Measurements from ENCODE around the gene SKP1. TPM values are rescaled to one million over a fixed set of nuclear protein-coding genes. Genes with fewer than 3 reads are reported as not detected.

Gene SKP1
- total and polyA plus RNA-seq, 9 of the 15 experiments (the other 6 are each of a cell fraction or from before 2014, with no cell fraction given): 301 to 2,109 (median 639) TPM

DNA sequence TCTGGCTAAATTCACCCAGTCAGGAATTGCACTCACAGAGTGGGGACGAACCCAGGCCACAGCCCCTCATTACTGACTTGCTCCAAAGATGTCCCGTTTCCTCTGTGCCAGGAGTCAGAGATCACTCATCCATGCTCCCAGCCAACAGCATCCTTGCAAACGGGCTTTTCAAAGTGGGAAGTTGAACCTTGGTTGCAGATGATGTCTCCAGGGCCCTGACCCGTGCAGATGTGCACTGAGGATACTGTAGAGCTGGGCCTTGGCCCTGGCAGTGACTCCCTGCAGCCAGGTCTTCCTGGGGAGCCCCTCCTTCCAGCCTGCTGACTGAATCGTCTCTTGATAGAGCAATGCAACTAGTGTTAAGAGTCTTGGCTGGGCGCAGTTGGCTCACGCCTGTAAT is 40.0 kb downstream of the SKP1 start:
- ChIA-PET POLR2A (no interaction called here), CTCF (ENCODE audit: low intra/inter-chr PET ratio) (interaction anchor here (0.6 kb wide), 1 partner anchor 647 kb away, joined by 3 read pairs; no protein-coding TSS in a partner anchor)
- peaks cover 11% of the 10 kb centered on the region for H3K9me1 ChIP-seq (ENCODE audit: control insufficient read depth, insufficient read depth, low read length)
- H3K9ac ChIP-seq (ENCODE audit: insufficient read depth in 1 of 2, low read depth in 2 of 2, low read length in 2 of 2): peak overlapping the region in 1 of 2 experiments; percentile 39; a peak in 1 of 4 replicates
- H4K20me1 ChIP-seq (replicated peaks; ENCODE audit: control insufficient read depth, insufficient read depth, low read length): peaks cover 24% of the 10 kb centered on the region
- peaks cover 73% of the 10 kb centered on the region; the same call in 2 of the 3 replicates for H3K36me3 ChIP-seq (ENCODE audit: control insufficient read depth, insufficient read depth, low read length)
- H3K4me1 ChIP-seq (replicated peaks in 1 of 2; ENCODE audit: control insufficient read depth in 2 of 2, insufficient read depth in 2 of 2, low read length in 2 of 2): peaks cover 10 to 30% of the 10 kb centered on the region in 2 experiments; a peak in 4 of 5 replicates
- H3K79me2 ChIP-seq (ENCODE audit: control insufficient read depth, insufficient read depth, low read length): peaks cover 18% of the 10 kb centered on the region; the same call in 2 of the 3 replicates
- FAIRE-seq (no peak), DNase-seq (ENCODE audit: extremely low read depth in 1 of 4, low spot score in 3 of 4) (no peak), ATAC-seq (no peak)
- no peak overlapping the region for H3K4me2 ChIP-seq (ENCODE audit: insufficient read depth, low read length)
- H3K27ac ChIP-seq (ENCODE audit: extremely low read depth, low read depth, low read length): no peak overlapping the region
- H2AFZ ChIP-seq (ENCODE audit: low read depth, low read length): no peak overlapping the region
- no peak overlapping the region for H3K4me3 ChIP-seq
- WGBS (ENCODE audit: insufficient coverage, low coverage, missing lambda C conversion rate): 79% methylated on average over 7 of the region's 7 CpGs
- H3K27me3 ChIP-seq (ENCODE audit: control insufficient read depth in 2 of 2, insufficient read depth in 2 of 2, low read length in 2 of 2): no peaks in the 10 kb centered on the region
- BruUV-seq (replicated peaks): no TSS peak
- intact Hi-C loops (cut with micrococcal nuclease): no loop called here
- TF ChIP-seq SMAD3 (CRISPR knock-in tag; conservative IDR thresholded peaks at IDR 0.05) (no peak), ZSCAN32 (CRISPR knock-in tag; IDR thresholded peaks at IDR 0.05) (no peak), ZNF140 (CRISPR knock-in tag; IDR thresholded peaks at IDR 0.05) (no peak), TARDBP (IDR thresholded peaks at IDR 0.05) (no peak), TRIM28 (IDR thresholded peaks at IDR 0.05) (no peak), NFE2 (IDR thresholded peaks at IDR 0.05; ENCODE audit: low read depth) (no peak)
- TF ChIP-seq, protein P1, sequence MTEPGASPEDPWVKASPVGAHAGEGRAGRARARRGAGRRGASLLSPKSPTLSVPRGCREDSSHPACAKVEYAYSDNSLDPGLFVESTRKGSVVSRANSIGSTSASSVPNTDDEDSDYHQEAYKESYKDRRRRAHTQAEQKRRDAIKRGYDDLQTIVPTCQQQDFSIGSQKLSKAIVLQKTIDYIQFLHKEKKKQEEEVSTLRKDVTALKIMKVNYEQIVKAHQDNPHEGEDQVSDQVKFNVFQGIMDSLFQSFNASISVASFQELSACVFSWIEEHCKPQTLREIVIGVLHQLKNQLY (CRISPR knock-in tag; conservative IDR thresholded peaks at IDR 0.05): no peak
- TF ChIP-seq, protein P2, sequence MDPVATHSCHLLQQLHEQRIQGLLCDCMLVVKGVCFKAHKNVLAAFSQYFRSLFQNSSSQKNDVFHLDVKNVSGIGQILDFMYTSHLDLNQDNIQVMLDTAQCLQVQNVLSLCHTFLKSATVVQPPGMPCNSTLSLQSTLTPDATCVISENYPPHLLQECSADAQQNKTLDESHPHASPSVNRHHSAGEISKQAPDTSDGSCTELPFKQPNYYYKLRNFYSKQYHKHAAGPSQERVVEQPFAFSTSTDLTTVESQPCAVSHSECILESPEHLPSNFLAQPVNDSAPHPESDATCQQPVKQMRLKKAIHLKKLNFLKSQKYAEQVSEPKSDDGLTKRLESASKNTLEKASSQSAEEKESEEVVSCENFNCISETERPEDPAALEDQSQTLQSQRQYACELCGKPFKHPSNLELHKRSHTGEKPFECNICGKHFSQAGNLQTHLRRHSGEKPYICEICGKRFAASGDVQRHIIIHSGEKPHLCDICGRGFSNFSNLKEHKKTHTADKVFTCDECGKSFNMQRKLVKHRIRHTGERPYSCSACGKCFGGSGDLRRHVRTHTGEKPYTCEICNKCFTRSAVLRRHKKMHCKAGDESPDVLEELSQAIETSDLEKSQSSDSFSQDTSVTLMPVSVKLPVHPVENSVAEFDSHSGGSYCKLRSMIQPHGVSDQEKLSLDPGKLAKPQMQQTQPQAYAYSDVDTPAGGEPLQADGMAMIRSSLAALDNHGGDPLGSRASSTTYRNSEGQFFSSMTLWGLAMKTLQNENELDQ (CRISPR knock-in tag; IDR thresholded peaks at IDR 0.05; ENCODE audit: borderline replicate concordance): no peak
- H3K9me3 ChIP-seq (replicated peaks; ENCODE audit: control insufficient read depth, insufficient read depth, low read depth, low read length): no peaks in the 10 kb centered on the region
- in situ Hi-C loops (cut with MboI): no loop called here

Data from K562 (cell line).